Measurements from ENCODE around the gene EIF5A. TPM values are rescaled to one million over a fixed set of nuclear protein-coding genes. Genes with fewer than 3 reads are reported as not detected.

EIF5A gene
- polyA plus RNA-seq, 1 donor: 295 TPM

- DNase-seq: no peak
These were observed 49.3 kb downstream of the EIF5A start for GRCh38 chr17:7356756-7357155.

GRCh38 chr17:7357381-7357780 is 50.0 kb downstream of the EIF5A start:
- no peak for DNase-seq

DNA sequence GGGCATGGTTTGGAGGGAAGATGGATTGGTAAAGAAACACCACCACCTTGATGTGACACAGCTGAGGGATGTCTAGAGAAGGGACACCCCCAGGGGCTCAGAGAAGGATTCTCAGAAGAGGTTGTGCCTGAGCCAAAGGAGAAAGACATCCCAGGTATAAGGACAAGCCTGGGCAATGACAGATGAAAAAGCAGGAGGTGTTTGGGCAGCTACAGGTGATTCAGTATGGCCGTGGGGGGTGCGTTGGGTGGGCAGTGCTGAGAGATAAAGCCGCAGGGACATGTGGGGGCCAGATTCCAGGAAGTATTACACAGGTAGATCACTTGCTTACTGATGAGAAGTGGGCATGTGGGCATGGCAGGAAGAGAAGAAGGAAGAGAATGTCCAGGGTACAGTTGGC is 54.5 kb downstream of the EIF5A start:
- no peak for DNase-seq

Other genes with a start within 250 kb of the EIF5A start
- 1.7 TPM for gene CLEC10A, start 227.4 kb upstream of the EIF5A start, polyA plus RNA-seq (ENCODE audit: insufficient read length)
- 0.36 TPM for gene ASGR2, start 192.8 kb upstream of the EIF5A start, polyA plus RNA-seq (ENCODE audit: insufficient read length)
- gene ASGR1, start 128.3 kb upstream of the EIF5A start, polyA plus RNA-seq (ENCODE audit: insufficient read length): 1.8 TPM
- 18.6 TPM for gene DLG4, start 87.8 kb upstream of the EIF5A start, polyA plus RNA-seq (ENCODE audit: insufficient read length)
- gene ACADVL, start 87.7 kb upstream of the EIF5A start, polyA plus RNA-seq (ENCODE audit: insufficient read length): 260 TPM
- gene DVL2, start 73.1 kb upstream of the EIF5A start, polyA plus RNA-seq (ENCODE audit: insufficient read length): 40.6 TPM
- 34.4 TPM for gene PHF23, start 68.2 kb upstream of the EIF5A start, polyA plus RNA-seq (ENCODE audit: insufficient read length)
- 269 TPM for gene GABARAP, start 65.2 kb upstream of the EIF5A start, polyA plus RNA-seq (ENCODE audit: insufficient read length)
- gene CTDNEP1, start 55.9 kb upstream of the EIF5A start, polyA plus RNA-seq (ENCODE audit: insufficient read length): 184 TPM
- 46.1 TPM for gene ELP5, start 55.4 kb upstream of the EIF5A start, polyA plus RNA-seq (ENCODE audit: insufficient read length)
- gene CLDN7, start 45.1 kb upstream of the EIF5A start, polyA plus RNA-seq (ENCODE audit: insufficient read length): 1.6 TPM
- gene SLC2A4, start 25.9 kb upstream of the EIF5A start, polyA plus RNA-seq (ENCODE audit: insufficient read length): 42.0 TPM
- gene YBX2, start 13.0 kb upstream of the EIF5A start, polyA plus RNA-seq (ENCODE audit: insufficient read length): 3.6 TPM
- gene GPS2, start 7.7 kb downstream of the EIF5A start, polyA plus RNA-seq (ENCODE audit: insufficient read length): 68.4 TPM
- gene NEURL4, start 21.7 kb downstream of the EIF5A start, polyA plus RNA-seq (ENCODE audit: insufficient read length): 23.9 TPM
- gene ACAP1, start 28.9 kb downstream of the EIF5A start, polyA plus RNA-seq (ENCODE audit: insufficient read length): 13.6 TPM
- 8.9 TPM for gene KCTD11, start 44.5 kb downstream of the EIF5A start, polyA plus RNA-seq (ENCODE audit: insufficient read length)
- not detected for gene TMEM95, start 47.5 kb downstream of the EIF5A start, polyA plus RNA-seq (ENCODE audit: insufficient read length)
- 0.66 TPM for gene TNK1, start 73.5 kb downstream of the EIF5A start, polyA plus RNA-seq (ENCODE audit: insufficient read length)
- gene PLSCR3, start 86.9 kb downstream of the EIF5A start, polyA plus RNA-seq (ENCODE audit: insufficient read length): 31.1 TPM
- gene TMEM256, start 96.5 kb downstream of the EIF5A start, polyA plus RNA-seq (ENCODE audit: insufficient read length): 52.9 TPM
- gene NLGN2, start 100.2 kb downstream of the EIF5A start, polyA plus RNA-seq (ENCODE audit: insufficient read length): 31.4 TPM
- gene SPEM1, start 112.7 kb downstream of the EIF5A start, polyA plus RNA-seq (ENCODE audit: insufficient read length): not detected
- gene SPEM2, start 118.0 kb downstream of the EIF5A start, polyA plus RNA-seq (ENCODE audit: insufficient read length): not detected
- not detected for gene SPEM3, start 121.2 kb downstream of the EIF5A start, polyA plus RNA-seq (ENCODE audit: insufficient read length)
- gene TMEM102, start 127.8 kb downstream of the EIF5A start, polyA plus RNA-seq (ENCODE audit: insufficient read length): 1.5 TPM
- gene FGF11, start 131.9 kb downstream of the EIF5A start, polyA plus RNA-seq (ENCODE audit: insufficient read length): 2.6 TPM
- 86.6 TPM for gene CHRNB1, start 137.4 kb downstream of the EIF5A start, polyA plus RNA-seq (ENCODE audit: insufficient read length)
- gene ZBTB4, start 172.0 kb downstream of the EIF5A start, polyA plus RNA-seq (ENCODE audit: insufficient read length): 27.5 TPM
- gene SLC35G6, start 173.8 kb downstream of the EIF5A start, polyA plus RNA-seq (ENCODE audit: insufficient read length): 0.13 TPM
- gene POLR2A, start 176.7 kb downstream of the EIF5A start, polyA plus RNA-seq (ENCODE audit: insufficient read length): 70.0 TPM
- gene TNFSF12, start 241.4 kb downstream of the EIF5A start, polyA plus RNA-seq (ENCODE audit: insufficient read length): 32.4 TPM

Measured in hindlimb muscle (tissue), 1 donor.